ENCODE data around the gene FBXL17.

Gene FBXL17

GRCh38 chr5:107950776-107951175 lies 431.1 kb downstream of the FBXL17 start:
- no peak for DNase-seq (ENCODE audit: low spot score)

- no peak for DNase-seq (ENCODE audit: low spot score)
These were observed 432.1 kb downstream of the FBXL17 start for GRCh38 chr5:107949688-107950341.

- no peak for DNase-seq (ENCODE audit: low spot score)
These were observed 433.5 kb downstream of the FBXL17 start for GRCh38 chr5:107948377-107948776.

GRCh38 chr5:107945061-107945460 lies 436.8 kb downstream of the FBXL17 start:
- DNase-seq (ENCODE audit: low spot score) = no peak

GRCh38 chr5:107943923-107944322 lies 438.0 kb downstream of the FBXL17 start:
- no peak for DNase-seq (ENCODE audit: low spot score)

GRCh38 chr5:107941036-107941435 lies 440.9 kb downstream of the FBXL17 start:
- no peak for DNase-seq (ENCODE audit: low spot score)

GRCh38 chr5:107937651-107938355 lies 444.1 kb downstream of the FBXL17 start:
- no peak for DNase-seq (ENCODE audit: low spot score)

- DNase-seq (ENCODE audit: low spot score) = no peak
These were observed 444.7 kb downstream of the FBXL17 start for GRCh38 chr5:107937204-107937603.

GRCh38 chr5:107936515-107936914 lies 445.4 kb downstream of the FBXL17 start:
- DNase-seq (ENCODE audit: low spot score) = no peak

GRCh38 chr5:107935645-107936044 lies 446.3 kb downstream of the FBXL17 start:
- no peak for DNase-seq (ENCODE audit: low spot score)

- no peak for DNase-seq (ENCODE audit: low spot score)
These were observed 448.6 kb downstream of the FBXL17 start for GRCh38 chr5:107933326-107933725.

- DNase-seq (ENCODE audit: low spot score) = no peak
These were observed 451.0 kb downstream of the FBXL17 start for GRCh38 chr5:107930891-107931290.

GRCh38 chr5:107930092-107930491 lies 451.8 kb downstream of the FBXL17 start:
- no peak for DNase-seq (ENCODE audit: low spot score)

GRCh38 chr5:107929080-107929479 lies 452.8 kb downstream of the FBXL17 start:
- no peak for DNase-seq (ENCODE audit: low spot score)

GRCh38 chr5:107926121-107926520 lies 455.8 kb downstream of the FBXL17 start:
- DNase-seq (ENCODE audit: low spot score) = no peak

GRCh38 chr5:107925200-107925599 lies 456.7 kb downstream of the FBXL17 start:
- DNase-seq (ENCODE audit: low spot score) = no peak

- no peak for DNase-seq (ENCODE audit: low spot score)
These were observed 461.9 kb downstream of the FBXL17 start for GRCh38 chr5:107919969-107920368.

GRCh38 chr5:107919361-107919760 lies 462.5 kb downstream of the FBXL17 start:
- no peak for DNase-seq (ENCODE audit: low spot score)

GRCh38 chr5:107917983-107918382 lies 463.9 kb downstream of the FBXL17 start:
- DNase-seq (ENCODE audit: low spot score) = no peak

GRCh38 chr5:107916731-107917725 lies 464.9 kb downstream of the FBXL17 start:
- DNase-seq (ENCODE audit: low spot score) = no peak

- DNase-seq (ENCODE audit: low spot score) = no peak
These were observed 466.6 kb downstream of the FBXL17 start for GRCh38 chr5:107915176-107915812.

- no peak for DNase-seq (ENCODE audit: low spot score)
These were observed 468.4 kb downstream of the FBXL17 start for GRCh38 chr5:107913494-107913893.
